GM12878 (cell line): ENCODE measurements around the gene HNRNPM. TPM values are rescaled to one million over a fixed set of nuclear protein-coding genes. Genes with fewer than 3 reads are reported as not detected.

Source experiments
- BACH1 ChIP-seq: fragments of 450-650 bp; IDR thresholded peaks from 2 replicates; pipeline ENCODE4 v1.6.1; 2017; ENCODE audit warnings: mild to moderate bottlenecking, borderline replicate concordance
- CBX5 ChIP-seq: sonication (generic); IDR thresholded peaks from 2 replicates; pipeline ENCODE4 v1.6.1; 2016; ENCODE audit warnings: low read depth, moderate library complexity, mild to moderate bottlenecking, inconsistent platforms
- CHD4 ChIP-seq: fragments of 200-600 bp; sonication (generic); IDR thresholded peaks from 2 replicates; pipeline ENCODE4 v1.6.1; 2016; ENCODE audit warnings: mild to moderate bottlenecking
- EGR1 ChIP-seq, 2 experiments: IDR thresholded peaks; 1 replicate in 1 of 2; 2 replicates in 1 of 2; pipeline ENCODE4 v1.6.1; 2011 to 2012; ENCODE audit warnings: low read depth in 2 of 2, low read length in 2 of 2, borderline replicate concordance in 1 of 2, mild to moderate bottlenecking in 1 of 2, moderate library complexity in 1 of 2
- IRF3 ChIP-seq: fragments of 450-650 bp; IDR thresholded peaks from 2 replicates; pipeline ENCODE4 v1.6.1; 2014; ENCODE audit warnings: mild to moderate bottlenecking
- MXI1 ChIP-seq: fragments of 150-350 bp; IDR thresholded peaks from 2 replicates; pipeline ENCODE4 v1.6.1; 2011; ENCODE audit warnings: low read depth, mild to moderate bottlenecking, inconsistent platforms, low read length, improper control_type of control experiment
- NFYB ChIP-seq: IDR thresholded peaks from 2 replicates; pipeline ENCODE4 v1.6.1; 2011; ENCODE audit warnings: low read depth, mild to moderate bottlenecking, low read length, improper control_type of control experiment, moderate library complexity; ENCODE audit not compliant: insufficient read depth
- NR2C2 ChIP-seq: IDR thresholded peaks from 2 replicates; pipeline ENCODE4 v1.6.1; 2011; ENCODE audit warnings: borderline replicate concordance, low read depth; ENCODE audit not compliant: control insufficient read depth, insufficient read length
- SMARCA5 ChIP-seq: fragments of 450-650 bp; IDR thresholded peaks from 2 replicates; pipeline ENCODE4 v1.6.1; 2017; ENCODE audit warnings: mild to moderate bottlenecking
- USF1 ChIP-seq: IDR thresholded peaks from 2 replicates; pipeline ENCODE4 v1.6.1; 2011; ENCODE audit warnings: borderline replicate concordance, low read depth, mild to moderate bottlenecking, moderate library complexity, mixed read lengths, low read length; ENCODE audit not compliant: insufficient read depth; ENCODE audit errors: extremely low read length
- YY1 ChIP-seq: IDR thresholded peaks from 2 replicates; pipeline ENCODE4 v1.6.1; 2011; ENCODE audit warnings: low read depth, mild to moderate bottlenecking, low read length
- polyA plus RNA-seq, 11 experiments: library from polyadenylated mRNA; depleted of rRNA in 4 of 11; unstranded in 6 of 11; stranded (reverse) in 5 of 11; fragments of >200 nt; fragmentation: Nextera tagmentation in 4 of 11; fragmentation: Illumina TruSeq in 1 of 11; extraction: Ambion mirVana in 4 of 11; extraction: Trizol in 1 of 11; gene quantifications; 1 replicate in 1 of 11; 2 replicates in 10 of 11; pipeline versions ENCODE4 v1.2.1 to v1.2.3, GENCODE V29; 2011 to 2016; ENCODE audit warnings: inconsistent platforms in 2 of 11, missing spikeins in 2 of 11, low read depth in 1 of 11
- total RNA-seq, 4 experiments: library from RNA; depleted of rRNA in 3 of 4; stranded (reverse); fragments of >200 nt in 3 of 4; fragmentation: Illumina TruSeq in 1 of 4; extraction: Trizol in 1 of 4; gene quantifications; 2 replicates each; pipeline versions ENCODE4 v1.2.1 to v1.2.3, GENCODE V29; 2013 to 2021
- TF ChIP-seq, protein P1 (sequence below): fragments of 450-650 bp; conservative IDR thresholded peaks from 2 replicates; pipeline ENCODE4 v1.6.1; 2017; ENCODE audit warnings: mild to moderate bottlenecking, moderate library complexity
- TF ChIP-seq, protein P2 (sequence below): IDR thresholded peaks from 2 replicates; pipeline ENCODE4 v1.6.1; 2012; ENCODE audit warnings: low read length, inconsistent platforms

Gene HNRNPM
- total and polyA plus RNA-seq, 10 of the 15 experiments (the other 5 are each of a cell fraction or from before 2014, with no cell fraction given) = 14.3 to 415 (median 198) TPM

DNA sequence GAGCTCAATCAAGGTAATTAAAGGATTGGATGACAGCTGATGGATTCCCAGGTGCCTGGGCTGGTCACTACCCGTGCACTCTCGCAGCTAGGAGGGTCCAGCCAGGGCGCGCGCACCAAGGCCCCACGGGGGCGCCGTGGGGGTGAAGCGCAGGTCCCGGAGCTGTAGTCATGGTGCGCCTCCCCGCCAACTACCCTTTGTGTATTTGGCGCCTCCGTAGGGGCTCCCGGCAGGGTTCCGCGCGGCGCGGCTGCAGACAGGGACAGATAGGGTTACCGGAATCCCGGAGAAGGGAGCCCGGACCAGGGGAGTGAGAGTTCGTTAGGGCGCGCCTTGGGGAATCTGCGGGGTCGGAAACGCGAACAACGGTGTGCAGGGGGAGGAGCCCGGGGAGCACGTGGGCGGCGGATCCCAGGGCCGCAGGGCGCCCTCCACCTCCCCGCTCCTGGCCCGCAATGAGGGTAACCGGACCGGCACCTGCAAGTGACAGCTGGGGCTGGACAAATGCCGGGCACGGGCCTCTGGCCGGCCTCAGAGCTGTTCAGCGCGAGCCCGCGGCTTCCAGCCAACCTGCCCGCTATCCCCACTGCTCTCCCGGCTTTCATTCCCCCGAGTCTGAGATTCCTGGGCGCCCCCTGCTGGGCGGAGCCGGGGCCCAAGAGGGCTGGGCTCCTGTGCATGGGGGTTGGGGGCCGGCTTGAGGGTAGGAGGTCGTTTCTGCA is 61.1 kb downstream of the HNRNPM start (continued):
- no peak for TF ChIP-seq BACH1
- peak in 1 of 2 experiments; percentile 70; a peak in 1 of 3 replicates for TF ChIP-seq EGR1 (IDR thresholded peaks at IDR 0.05; ENCODE audit: borderline replicate concordance in 1 of 2, low read depth in 2 of 2, low read length in 2 of 2)
- no peak for TF ChIP-seq CBX5
- TF ChIP-seq, protein P1, sequence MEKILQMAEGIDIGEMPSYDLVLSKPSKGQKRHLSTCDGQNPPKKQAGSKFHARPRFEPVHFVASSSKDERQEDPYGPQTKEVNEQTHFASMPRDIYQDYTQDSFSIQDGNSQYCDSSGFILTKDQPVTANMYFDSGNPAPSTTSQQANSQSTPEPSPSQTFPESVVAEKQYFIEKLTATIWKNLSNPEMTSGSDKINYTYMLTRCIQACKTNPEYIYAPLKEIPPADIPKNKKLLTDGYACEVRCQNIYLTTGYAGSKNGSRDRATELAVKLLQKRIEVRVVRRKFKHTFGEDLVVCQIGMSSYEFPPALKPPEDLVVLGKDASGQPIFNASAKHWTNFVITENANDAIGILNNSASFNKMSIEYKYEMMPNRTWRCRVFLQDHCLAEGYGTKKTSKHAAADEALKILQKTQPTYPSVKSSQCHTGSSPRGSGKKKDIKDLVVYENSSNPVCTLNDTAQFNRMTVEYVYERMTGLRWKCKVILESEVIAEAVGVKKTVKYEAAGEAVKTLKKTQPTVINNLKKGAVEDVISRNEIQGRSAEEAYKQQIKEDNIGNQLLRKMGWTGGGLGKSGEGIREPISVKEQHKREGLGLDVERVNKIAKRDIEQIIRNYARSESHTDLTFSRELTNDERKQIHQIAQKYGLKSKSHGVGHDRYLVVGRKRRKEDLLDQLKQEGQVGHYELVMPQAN = peak; percentile 81
- peak; percentile 80 for TF ChIP-seq USF1
- TF ChIP-seq MXI1 = peak; percentile 63; the same call in 1 of the 2 replicates
- no peak for TF ChIP-seq NFYB
- TF ChIP-seq CHD4 = no peak
- TF ChIP-seq, protein P2, sequence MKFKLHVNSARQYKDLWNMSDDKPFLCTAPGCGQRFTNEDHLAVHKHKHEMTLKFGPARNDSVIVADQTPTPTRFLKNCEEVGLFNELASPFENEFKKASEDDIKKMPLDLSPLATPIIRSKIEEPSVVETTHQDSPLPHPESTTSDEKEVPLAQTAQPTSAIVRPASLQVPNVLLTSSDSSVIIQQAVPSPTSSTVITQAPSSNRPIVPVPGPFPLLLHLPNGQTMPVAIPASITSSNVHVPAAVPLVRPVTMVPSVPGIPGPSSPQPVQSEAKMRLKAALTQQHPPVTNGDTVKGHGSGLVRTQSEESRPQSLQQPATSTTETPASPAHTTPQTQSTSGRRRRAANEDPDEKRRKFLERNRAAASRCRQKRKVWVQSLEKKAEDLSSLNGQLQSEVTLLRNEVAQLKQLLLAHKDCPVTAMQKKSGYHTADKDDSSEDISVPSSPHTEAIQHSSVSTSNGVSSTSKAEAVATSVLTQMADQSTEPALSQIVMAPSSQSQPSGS = no peak
- TF ChIP-seq IRF3 = no peak
- no peak for TF ChIP-seq NR2C2
- peak; percentile 49; the same call in 1 of the 2 replicates for TF ChIP-seq YY1
- TF ChIP-seq SMARCA5 = peak; percentile 48; the same call in 1 of the 2 replicates
